Lung (tissue), 12 donors: ENCODE measurements around the gene PLXND1. TPM values are rescaled to one million over a fixed set of nuclear protein-coding genes. Genes with fewer than 3 reads are reported as not detected.

ENCODE experiments used
- ATAC-seq: fragments of 200-7000 bp; cut with Tn5 transposase; one replicate; pipeline ENCODE4 v1.9.1; 2020; ENCODE audit warnings: moderate number of reproducible peaks; ENCODE audit not compliant: insufficient read depth, low FRiP score
- DNase-seq, 3 donors: peaks; one replicate each; pipeline ENCODE4 v3.0.0-alpha.2; 2013 to 2017
- H3K27ac ChIP-seq, 2 donors: one replicate each; pipeline ENCODE4 v1.5.1; 2013; ENCODE audit warnings: mild to moderate bottlenecking in 2 of 2, moderate library complexity in 2 of 2, control low read depth in 1 of 2, inconsistent platforms in 1 of 2, low read depth in 1 of 2, low read length in 1 of 2
- H3K27me3 ChIP-seq, 3 donors: one replicate each; pipeline ENCODE4 v1.5.1; 2013; ENCODE audit warnings: low read length in 2 of 3; ENCODE audit not compliant: control insufficient read depth in 3 of 3, insufficient read depth in 3 of 3
- H3K36me3 ChIP-seq, 4 donors: one replicate each; pipeline ENCODE4 v1.5.1; 2013; ENCODE audit warnings: low read length in 4 of 4, mild to moderate bottlenecking in 1 of 4, moderate library complexity in 1 of 4; ENCODE audit not compliant: control insufficient read depth in 4 of 4, insufficient read depth in 4 of 4
- H3K4me1 ChIP-seq, 5 donors: one replicate each; pipeline ENCODE4 v1.5.1; 2013; ENCODE audit warnings: low read length in 5 of 5, mild to moderate bottlenecking in 2 of 5, moderate library complexity in 1 of 5; ENCODE audit not compliant: control insufficient read depth in 5 of 5, insufficient read depth in 5 of 5
- H3K4me3 ChIP-seq: one replicate; pipeline ENCODE4 v1.5.1; 2013; ENCODE audit warnings: mild to moderate bottlenecking, control low read depth, moderate library complexity
- H3K9ac ChIP-seq, 2 donors: one replicate each; pipeline ENCODE4 v1.5.1; 2013; ENCODE audit warnings: low read length in 2 of 2, control low read depth in 1 of 2; ENCODE audit not compliant: insufficient read depth in 1 of 2
- H3K9me3 ChIP-seq, 4 donors: one replicate each; pipeline ENCODE4 v1.5.1; 2013; ENCODE audit warnings: low read length in 3 of 4, mild to moderate bottlenecking in 1 of 4, moderate library complexity in 1 of 4; ENCODE audit not compliant: control insufficient read depth in 4 of 4, insufficient read depth in 3 of 4
- WGBS, 2 donors: extraction: QIAGEN DNeasy Blood & Tissue Kit; methylation state at CpG; one replicate each; pipeline ENCODE4 v1.1.7; 2013; 5-methylcytosine and 5-hydroxymethylcytosine counted together
- polyA plus RNA-seq, 2 donors: library from polyadenylated mRNA; stranded (reverse); fragments of 200-250 nt; gene quantifications; one replicate each; pipeline ENCODE4 v1.2.1, GENCODE V29; 2013
- total RNA-seq, 2 donors: library from RNA; depleted of rRNA in 1 of 2; stranded (reverse); fragments of >200 nt in 1 of 2; gene quantifications; one replicate each; pipeline ENCODE4 v1.2.1, GENCODE V29; 2014 to 2021
- TF ChIP-seq, protein P1 (sequence below): IDR thresholded peaks from 2 replicates; pipeline ENCODE4 v1.5.1; 2012; ENCODE audit warnings: mild to moderate bottlenecking; ENCODE audit errors: control extremely low read depth, extremely low read depth
- donor health status: control.
- donor health status: control.
- donor health status: Bipolar disorder and iron deficiency.
- donor health status: healthy.
- donor health status: DM: yes; HTN: yes; CAD: no.

PLXND1 gene
- total and polyA plus RNA-seq, 4 donors = 128 to 233 (median 180) TPM

DNA sequence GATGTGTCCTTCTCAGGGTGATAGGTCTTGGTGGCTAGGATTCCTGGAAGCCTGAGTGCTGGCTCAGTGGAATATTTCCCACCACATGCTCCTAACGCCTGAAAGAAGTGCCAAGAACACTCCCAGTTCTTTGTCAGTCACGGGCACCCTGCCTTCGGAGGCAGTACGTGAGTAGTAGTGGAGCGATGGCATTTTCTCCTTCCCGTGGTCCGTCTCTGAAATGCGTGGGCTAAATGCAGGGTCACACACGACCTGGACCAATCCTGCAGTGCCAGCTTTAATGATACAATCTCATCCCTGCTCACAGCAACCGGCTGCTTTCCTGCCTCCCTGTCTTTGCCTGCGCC lies 49.0 kb downstream of the PLXND1 start:
- Histone ChIP-seq H3K4me1 (peaks cover 0 to 89% (median 36%) of the 10 kb centered on the region in 5 donors), H3K9ac (peak overlapping the region in 1 of 2 donors; percentile 17), H3K27ac (peak overlapping the region in 1 of 2 donors; percentile 11), H3K4me3 (no peak overlapping the region), H3K9me3 (no peaks in the 10 kb centered on the region), H3K27me3 (no peaks in the 10 kb centered on the region), H3K36me3 (peaks cover 0 to 51% (median 20%) of the 10 kb centered on the region in 4 donors)
- DNase-seq (peak; percentile 48 to 83 (median 78)), ATAC-seq (no peak)
- TF ChIP-seq, protein P1, sequence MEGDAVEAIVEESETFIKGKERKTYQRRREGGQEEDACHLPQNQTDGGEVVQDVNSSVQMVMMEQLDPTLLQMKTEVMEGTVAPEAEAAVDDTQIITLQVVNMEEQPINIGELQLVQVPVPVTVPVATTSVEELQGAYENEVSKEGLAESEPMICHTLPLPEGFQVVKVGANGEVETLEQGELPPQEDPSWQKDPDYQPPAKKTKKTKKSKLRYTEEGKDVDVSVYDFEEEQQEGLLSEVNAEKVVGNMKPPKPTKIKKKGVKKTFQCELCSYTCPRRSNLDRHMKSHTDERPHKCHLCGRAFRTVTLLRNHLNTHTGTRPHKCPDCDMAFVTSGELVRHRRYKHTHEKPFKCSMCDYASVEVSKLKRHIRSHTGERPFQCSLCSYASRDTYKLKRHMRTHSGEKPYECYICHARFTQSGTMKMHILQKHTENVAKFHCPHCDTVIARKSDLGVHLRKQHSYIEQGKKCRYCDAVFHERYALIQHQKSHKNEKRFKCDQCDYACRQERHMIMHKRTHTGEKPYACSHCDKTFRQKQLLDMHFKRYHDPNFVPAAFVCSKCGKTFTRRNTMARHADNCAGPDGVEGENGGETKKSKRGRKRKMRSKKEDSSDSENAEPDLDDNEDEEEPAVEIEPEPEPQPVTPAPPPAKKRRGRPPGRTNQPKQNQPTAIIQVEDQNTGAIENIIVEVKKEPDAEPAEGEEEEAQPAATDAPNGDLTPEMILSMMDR = no peak
- 76 to 83% methylated on average over 11 of the region's 11 CpGs for WGBS, 2 donors

DNA sequence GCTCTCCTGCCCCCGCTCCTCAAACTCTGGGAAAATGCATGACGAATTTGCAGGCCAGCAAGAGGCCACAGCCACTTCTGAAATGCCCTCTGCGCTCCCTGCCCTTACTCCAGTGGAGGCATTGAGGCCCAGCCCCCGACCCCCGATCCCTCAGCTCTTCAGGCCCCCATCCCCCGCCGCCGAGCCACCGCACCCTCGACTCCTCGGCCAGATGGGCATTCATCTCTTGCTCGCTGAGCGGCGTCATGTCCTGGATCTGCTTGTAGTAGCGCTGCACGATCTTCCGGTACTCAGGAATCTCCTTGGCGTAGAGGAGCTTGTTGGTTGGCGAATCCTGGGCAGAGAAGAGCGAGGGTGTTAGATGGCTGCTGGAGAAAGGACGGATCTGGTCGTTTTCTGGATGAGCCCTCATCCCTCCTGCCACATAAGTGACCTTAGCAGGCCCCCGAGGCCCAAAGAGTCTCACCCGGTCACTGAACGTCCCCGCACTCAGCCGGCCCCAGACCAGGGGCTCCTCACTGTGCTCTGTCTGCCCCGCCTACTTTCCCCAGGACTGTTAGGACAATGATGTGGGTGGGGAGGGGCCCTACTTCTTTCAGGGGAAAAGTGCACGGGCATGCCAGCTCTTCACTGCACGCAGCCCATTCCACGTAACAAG lies 49.5 kb downstream of the PLXND1 start:
- no peak for DNase-seq
- no peak overlapping the region for H3K27ac ChIP-seq
- peaks cover 0 to 50% (median 18%) of the 10 kb centered on the region in 4 donors for H3K36me3 ChIP-seq
- H3K9ac ChIP-seq = no peak overlapping the region
- ATAC-seq = no peak
- no peaks in the 10 kb centered on the region for H3K9me3 ChIP-seq
- TF ChIP-seq, protein P1 = no peak
- H3K4me1 ChIP-seq = peaks cover 0 to 90% (median 36%) of the 10 kb centered on the region in 5 donors
- H3K4me3 ChIP-seq = no peak overlapping the region
- WGBS, 2 donors = 85 to 90% methylated on average over 31 of the region's 31 CpGs
- no peaks in the 10 kb centered on the region for H3K27me3 ChIP-seq

DNA sequence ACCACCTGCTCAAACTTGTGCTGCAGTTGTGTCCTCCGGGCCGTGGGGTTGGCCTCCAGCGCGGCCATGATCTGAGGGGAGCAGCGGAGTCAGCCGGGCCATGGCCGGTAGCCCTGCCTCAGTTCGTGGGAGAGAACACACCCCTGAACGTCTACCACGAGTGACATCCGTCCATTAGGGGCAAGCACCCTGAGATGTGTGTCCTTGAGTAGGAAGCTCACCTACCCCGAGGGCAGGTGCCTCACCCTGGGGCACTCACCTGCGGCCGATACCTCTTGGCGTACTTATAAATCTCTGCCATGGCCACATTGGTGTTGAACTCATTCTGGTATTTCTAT lies 50.1 kb downstream of the PLXND1 start:
- Histone ChIP-seq H3K9me3 (no peaks in the 10 kb centered on the region), H3K27me3 (no peaks in the 10 kb centered on the region), H3K9ac (no peak overlapping the region), H3K4me3 (no peak overlapping the region), H3K36me3 (peaks cover 0 to 48% (median 16%) of the 10 kb centered on the region in 4 donors), H3K27ac (no peak overlapping the region), H3K4me1 (peaks cover 0 to 85% (median 33%) of the 10 kb centered on the region in 5 donors)
- TF ChIP-seq, protein P1 = no peak
- 91 to 97% methylated on average over 15 of the region's 15 CpGs for WGBS, 2 donors
- no peak for DNase-seq
- no peak for ATAC-seq
